GM23248 (cell line): ENCODE measurements around the gene TBX19. TPM values are rescaled to one million over a fixed set of nuclear protein-coding genes. Genes with fewer than 3 reads are reported as not detected.

Source experiments
- DNase-seq: peaks from one replicate; pipeline ENCODE4 v3.0.0-alpha.2; 2015
- H2AFZ ChIP-seq: fragments of 200-600 bp; sonication (generic); 2 replicates; pipeline ENCODE4 v1.6.1; 2016; ENCODE audit warnings: antibody characterized with exemption
- H3F3A ChIP-seq: fragments of 200-600 bp; sonication (generic); 2 replicates; pipeline ENCODE4 v1.6.1; 2016; ENCODE audit warnings: mild to moderate bottlenecking, antibody characterized with exemption, mixed run types; ENCODE audit not compliant: insufficient read depth
- H3K27ac ChIP-seq: fragments of 200-600 bp; sonication (generic); 2 replicates; pipeline ENCODE4 v1.5.1; 2016; ENCODE audit warnings: mild to moderate bottlenecking
- H3K27me3 ChIP-seq: fragments of 200-600 bp; sonication (generic); replicated peaks from 2 replicates; pipeline ENCODE4 v1.6.1; 2016; ENCODE audit warnings: mild to moderate bottlenecking; ENCODE audit not compliant: insufficient read depth
- H3K36me3 ChIP-seq: fragments of 200-600 bp; sonication (generic); 2 replicates; pipeline ENCODE4 v1.6.1; 2016; ENCODE audit warnings: low read depth, mild to moderate bottlenecking
- H3K4me1 ChIP-seq: fragments of 200-600 bp; sonication (generic); 2 replicates; pipeline ENCODE4 v1.6.1; 2016; ENCODE audit warnings: mild to moderate bottlenecking; ENCODE audit not compliant: insufficient read depth
- H3K4me2 ChIP-seq: fragments of 200-600 bp; sonication (generic); one replicate; pipeline ENCODE4 v1.6.1; 2016; ENCODE audit warnings: mild to moderate bottlenecking; ENCODE audit not compliant: unreplicated experiment
- H3K4me3 ChIP-seq: fragments of 200-600 bp; sonication (generic); 2 replicates; pipeline ENCODE4 v1.5.1; 2016; ENCODE audit warnings: mild to moderate bottlenecking
- H3K79me2 ChIP-seq: fragments of 200-600 bp; sonication (generic); 2 replicates; pipeline ENCODE4 v1.6.1; 2016; ENCODE audit warnings: mild to moderate bottlenecking; ENCODE audit not compliant: insufficient read depth
- H3K9ac ChIP-seq: fragments of 200-600 bp; sonication (generic); 2 replicates; pipeline ENCODE4 v1.6.1; 2016; ENCODE audit warnings: mild to moderate bottlenecking
- H3K9me2 ChIP-seq: fragments of 200-600 bp; sonication (generic); 2 replicates; pipeline ENCODE4 v1.6.1; 2016; ENCODE audit warnings: mixed run types, mild to moderate bottlenecking, moderate library complexity; ENCODE audit not compliant: insufficient read depth
- H3K9me3 ChIP-seq: fragments of 200-600 bp; sonication (generic); one replicate; pipeline ENCODE4 v1.6.1; 2017; ENCODE audit warnings: low read depth
- H4K20me1 ChIP-seq: fragments of 200-600 bp; sonication (generic); 2 replicates; pipeline ENCODE4 v1.6.0; 2016; ENCODE audit not compliant: insufficient read depth
- EZH2 ChIP-seq: fragments of 200-600 bp; sonication (generic); IDR thresholded peaks from 2 replicates; pipeline ENCODE4 v1.6.1; 2018; ENCODE audit warnings: antibody characterized with exemption, mild to moderate bottlenecking; ENCODE audit not compliant: insufficient read depth, poor library complexity, severe bottlenecking
- EZH2phosphoT487 ChIP-seq: fragments of 200-600 bp; sonication (generic); IDR thresholded peaks from 2 replicates; pipeline ENCODE4 v1.6.1; 2018; ENCODE audit warnings: antibody characterized with exemption, moderate library complexity, mild to moderate bottlenecking, low read depth; ENCODE audit not compliant: insufficient read depth
- WGBS, 2 experiments: methylation state at CpG; one replicate each; pipeline ENCODE4 v1.1.6; 2015 to 2017; ENCODE audit warnings: low lambda C conversion rate in 2 of 2, low coverage in 1 of 2; ENCODE audit errors: missing lambda C conversion rate in 2 of 2; 5-methylcytosine and 5-hydroxymethylcytosine counted together
- in situ Hi-C: fragments of 300-500 bp; cut with MboI; formaldehyde crosslinking; loops from 2 replicates; pipeline ENCODE4 v1.15.0; 2020
- polyA plus RNA-seq: library from polyadenylated mRNA; unstranded; fragments of >200 nt; fragmentation: Nextera tagmentation; extraction: Ambion mirVana; gene quantifications from 2 replicates; pipeline ENCODE4 v1.2.1, GENCODE V29; 2016
- total RNA-seq: library from RNA; depleted of rRNA; stranded (reverse); fragments of >200 nt; shearing (Covaris generic); gene quantifications from 2 replicates; pipeline ENCODE4 v1.2.3, GENCODE V29; 2014

The TBX19 gene
- total and polyA plus RNA-seq, 2 experiments from 2014 or later = 1.1 to 1.2 TPM

DNA sequence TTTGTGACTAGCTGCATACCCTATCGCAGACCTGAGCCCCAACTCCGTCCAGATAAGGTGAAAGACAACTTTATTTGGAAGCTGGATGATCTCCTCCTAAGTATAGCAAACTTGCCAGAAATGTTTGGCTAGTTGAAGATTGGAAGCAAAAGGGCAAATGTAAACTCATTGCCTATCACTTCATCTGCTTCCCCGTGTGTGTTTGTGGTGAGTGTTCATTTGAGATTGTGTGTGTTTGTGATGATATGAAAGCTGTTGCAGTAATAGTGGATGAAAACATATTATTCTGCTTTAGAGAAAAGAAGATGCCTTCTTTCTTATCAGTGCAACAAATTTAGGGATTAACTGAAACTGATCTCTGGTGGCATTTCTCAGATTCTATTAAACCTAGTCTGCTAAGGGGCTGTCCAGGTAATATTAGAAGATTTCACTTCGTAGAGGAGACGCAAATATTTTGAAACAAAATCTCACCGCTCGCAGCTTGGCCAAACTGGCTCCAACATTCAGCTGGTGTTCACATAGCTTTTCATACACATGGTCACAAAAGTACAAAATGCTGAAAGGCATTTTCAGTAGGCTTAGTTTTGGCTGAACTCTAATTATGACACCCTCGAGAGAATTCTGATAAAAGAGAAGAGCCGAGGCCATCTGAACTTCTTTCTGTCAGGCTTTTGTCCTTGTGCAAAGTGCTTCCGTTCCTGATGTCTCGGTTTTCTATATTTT is 1.1 kb downstream of the TBX19 start:
- H3K79me2 ChIP-seq = no peaks in the 10 kb centered on the region
- H3K27me3 ChIP-seq = no peaks in the 10 kb centered on the region
- H3F3A ChIP-seq = no peaks in the 10 kb centered on the region
- H3K27ac ChIP-seq = no peak overlapping the region
- no peaks in the 10 kb centered on the region for H3K9me3 ChIP-seq
- WGBS, 2 experiments = 91 to 94% methylated on average over 11 of the region's 11 CpGs
- no peak overlapping the region for H3K4me3 ChIP-seq
- H4K20me1 ChIP-seq = no peaks in the 10 kb centered on the region
- no peak overlapping the region for H2AFZ ChIP-seq
- no peak overlapping the region for H3K9ac ChIP-seq
- peaks cover 10% of the 10 kb centered on the region for H3K4me1 ChIP-seq
- no peaks in the 10 kb centered on the region for H3K36me3 ChIP-seq
- TF ChIP-seq EZH2phosphoT487 (no peak), EZH2 (no peak)
- no peak overlapping the region for H3K4me2 ChIP-seq
- DNase-seq = no peak
- H3K9me2 ChIP-seq = no peaks in the 10 kb centered on the region
- in situ Hi-C loops = no loop called here

DNA sequence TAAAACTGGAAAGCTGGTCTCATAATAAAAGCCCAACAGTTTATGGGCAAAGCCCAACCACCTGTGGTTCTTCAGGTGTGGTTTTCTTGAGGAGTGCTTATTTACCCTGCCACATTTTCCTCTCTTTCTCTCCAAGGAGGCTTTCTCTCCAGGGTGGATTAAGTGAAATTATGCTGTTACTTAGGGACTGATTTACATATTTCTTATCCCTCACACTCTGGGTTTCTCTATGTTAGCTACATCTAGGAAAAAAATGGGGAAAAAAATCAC is 4.8 kb downstream of the TBX19 start:
- peaks cover 16% of the 10 kb centered on the region; the same call in 1 of the 2 replicates for H3F3A ChIP-seq
- peaks cover 16% of the 10 kb centered on the region for H3K4me1 ChIP-seq
- no peaks in the 10 kb centered on the region for H3K27me3 ChIP-seq
- no peak for DNase-seq
- H4K20me1 ChIP-seq = no peaks in the 10 kb centered on the region
- H3K9me3 ChIP-seq = no peaks in the 10 kb centered on the region
- no peaks in the 10 kb centered on the region for H3K79me2 ChIP-seq
- H2AFZ ChIP-seq = no peak overlapping the region
- TF ChIP-seq EZH2phosphoT487 (no peak), EZH2 (no peak)
- no peak overlapping the region for H3K4me3 ChIP-seq
- no peak overlapping the region for H3K27ac ChIP-seq
- H3K36me3 ChIP-seq = no peaks in the 10 kb centered on the region
- no peak overlapping the region for H3K9ac ChIP-seq
- no peak overlapping the region for H3K4me2 ChIP-seq
- in situ Hi-C loops = no loop called here
- H3K9me2 ChIP-seq = no peaks in the 10 kb centered on the region

- H3K36me3 ChIP-seq = no peaks in the 10 kb centered on the region
- no peak overlapping the region for H3K4me2 ChIP-seq
- WGBS, 2 experiments = 92 to 95% methylated on average over 4 of the region's 4 CpGs
- H4K20me1 ChIP-seq = no peaks in the 10 kb centered on the region
- TF ChIP-seq EZH2phosphoT487 (no peak), EZH2 (no peak)
- no peak overlapping the region for H3K9ac ChIP-seq
- in situ Hi-C loops = no loop called here
- H3F3A ChIP-seq = peaks cover 16% of the 10 kb centered on the region; the same call in 1 of the 2 replicates
- H3K4me3 ChIP-seq = no peak overlapping the region
- H3K9me2 ChIP-seq = no peaks in the 10 kb centered on the region
- no peaks in the 10 kb centered on the region for H3K79me2 ChIP-seq
- no peak overlapping the region for H2AFZ ChIP-seq
- H3K4me1 ChIP-seq = peaks cover 16% of the 10 kb centered on the region
- DNase-seq = no peak
- H3K27ac ChIP-seq = no peak overlapping the region
- H3K9me3 ChIP-seq = no peaks in the 10 kb centered on the region
- H3K27me3 ChIP-seq = no peaks in the 10 kb centered on the region
Measured at GRCh38 chr1:168285971-168286927, 5.6 kb downstream of the TBX19 start.

DNA sequence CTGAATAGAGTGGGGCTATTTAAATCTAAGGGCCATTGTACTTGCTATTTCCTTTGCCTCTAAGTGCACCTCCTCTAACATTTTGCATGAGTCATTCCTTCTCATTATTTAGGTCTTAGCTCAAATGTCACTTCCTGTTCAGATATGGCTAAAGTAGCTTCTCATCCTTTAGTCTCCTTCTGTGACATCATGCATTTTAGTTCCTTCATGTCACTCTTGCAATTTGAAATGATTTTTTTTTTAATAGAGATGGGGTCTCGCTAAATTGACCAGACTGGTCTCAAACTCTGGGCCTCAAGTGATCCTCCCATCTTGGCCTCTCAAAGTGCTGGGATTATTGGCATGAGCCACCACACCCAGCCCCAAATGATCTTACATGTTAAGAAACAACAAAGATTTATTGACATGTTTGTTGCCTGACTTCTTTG is 6.6 kb downstream of the TBX19 start:
- H3K27ac ChIP-seq = no peak overlapping the region
- in situ Hi-C loops = no loop called here
- H3K36me3 ChIP-seq = no peaks in the 10 kb centered on the region
- DNase-seq = peak; percentile 50
- H3K4me3 ChIP-seq = no peak overlapping the region
- no peaks in the 10 kb centered on the region for H3K9me2 ChIP-seq
- no peak overlapping the region for H2AFZ ChIP-seq
- no peaks in the 10 kb centered on the region for H3K79me2 ChIP-seq
- H3K9me3 ChIP-seq = no peaks in the 10 kb centered on the region
- H3K9ac ChIP-seq = no peak overlapping the region
- peaks cover 16% of the 10 kb centered on the region; the same call in 1 of the 2 replicates for H3F3A ChIP-seq
- H3K4me1 ChIP-seq = peaks cover 16% of the 10 kb centered on the region
- no peaks in the 10 kb centered on the region for H4K20me1 ChIP-seq
- no peaks in the 10 kb centered on the region for H3K27me3 ChIP-seq
- no peak overlapping the region for H3K4me2 ChIP-seq
- WGBS, 2 experiments = 100% methylated on average over 1 of the region's 1 CpG
- TF ChIP-seq EZH2phosphoT487 = no peak
- no peak for TF ChIP-seq EZH2
